Stimulated activated naive CD8-positive, alpha-beta T cell treated with anti-CD3 and anti-CD28 coated beads, Interleukin-15, Interleukin-2, amounts not matched to agents 100 ng/mL and 50 ng/mL, for 24 hours (primary cell): Measurements from ENCODE around the gene PPP1R36.
"Not testable (repeated sequence)": the region's sequence is repeated elsewhere in the genome, so short reads cannot be mapped to it uniquely, and the experiment has no call there.

Source experiments
- H3K27ac Mint-ChIP-seq: one replicate; pipeline ENCODE4 v1.8.0; 2021; ENCODE audit warnings: mild to moderate bottlenecking, mixed read lengths
- H3K27me3 Mint-ChIP-seq: one replicate; pipeline ENCODE4 v1.8.0; 2021; ENCODE audit warnings: mixed read lengths
- H3K36me3 Mint-ChIP-seq: one replicate; pipeline ENCODE4 v1.8.0; 2021; ENCODE audit warnings: low read depth, mixed read lengths
- H3K4me1 Mint-ChIP-seq: one replicate; pipeline ENCODE4 v1.8.0; 2021; ENCODE audit warnings: low read depth, mixed read lengths
- H3K4me3 Mint-ChIP-seq: one replicate; pipeline ENCODE4 v1.8.0; 2021; ENCODE audit warnings: mild to moderate bottlenecking, mixed read lengths
- H3K9me3 Mint-ChIP-seq: one replicate; pipeline ENCODE4 v1.8.0; 2021; ENCODE audit warnings: mixed read lengths

The PPP1R36 gene

DNA sequence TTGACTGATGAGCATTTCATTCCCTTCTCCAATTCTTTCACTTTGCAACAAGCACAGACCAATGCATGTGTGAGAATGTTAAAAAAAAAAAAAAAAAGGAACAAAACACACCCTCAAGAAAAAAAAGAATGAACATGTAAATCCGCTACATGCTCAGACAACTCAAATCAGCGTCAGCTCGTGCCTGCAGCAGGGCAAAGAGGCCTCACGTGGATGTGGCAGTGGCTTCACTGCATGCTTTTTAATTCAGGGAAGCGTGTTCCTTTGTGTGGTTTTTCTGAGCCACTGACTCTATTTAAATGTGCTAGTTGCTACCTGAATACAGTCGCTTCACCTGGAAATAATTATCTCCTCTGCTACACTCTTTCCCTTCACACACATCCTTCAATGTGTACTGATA is 55.1 kb downstream of the PPP1R36 start:
- Mint-ChIP-seq H3K4me1 (no peaks in the 10 kb centered on the region), H3K4me3 (no peak overlapping the region), H3K36me3 (no peaks in the 10 kb centered on the region), H3K9me3 (no peaks in the 10 kb centered on the region), H3K27ac (no peak overlapping the region), H3K27me3 (peaks cover 30% of the 10 kb centered on the region)

DNA sequence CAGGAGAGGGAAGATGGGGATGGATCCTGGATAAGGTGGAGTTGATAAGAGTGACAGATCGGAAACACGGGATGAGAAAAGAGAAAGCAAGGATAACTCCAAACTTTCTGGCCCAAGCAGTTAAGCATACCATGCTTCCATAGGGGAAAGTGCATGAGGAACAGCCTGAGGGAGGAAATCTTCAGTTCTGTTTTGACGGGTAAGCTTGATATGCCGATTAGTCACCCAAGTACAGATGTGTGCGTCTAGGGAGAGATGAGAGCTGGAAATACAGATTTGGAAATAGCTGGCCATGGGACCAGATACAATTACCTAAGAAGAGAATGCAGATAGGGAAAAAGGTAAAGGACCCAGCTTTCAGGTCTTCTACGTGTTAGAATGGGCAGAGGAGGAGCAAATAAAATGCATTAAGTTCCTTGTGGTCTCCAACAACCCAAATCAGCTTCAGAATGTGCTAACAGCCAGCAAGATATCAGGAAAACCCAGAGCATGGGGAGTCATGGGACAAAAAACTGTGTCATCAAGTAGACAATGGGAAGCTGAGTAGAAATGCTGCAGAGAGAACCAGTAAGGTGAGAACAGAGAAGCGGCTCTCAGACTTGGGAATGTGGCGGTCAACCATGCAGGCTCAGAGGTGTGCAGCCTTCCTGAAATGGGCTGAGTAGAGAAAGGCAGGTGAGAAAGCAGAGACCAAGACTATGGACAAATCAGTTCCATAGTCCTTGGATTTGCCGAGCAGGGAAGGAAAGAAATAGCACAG is 56.3 kb downstream of the PPP1R36 start:
- Mint-ChIP-seq H3K36me3 (no peaks in the 10 kb centered on the region), H3K9me3 (no peaks in the 10 kb centered on the region), H3K27ac (no peak overlapping the region), H3K4me3 (no peak overlapping the region), H3K27me3 (peaks cover 22% of the 10 kb centered on the region), H3K4me1 (no peaks in the 10 kb centered on the region)

GRCh38 chr14:64610049-64610746 is 60.4 kb downstream of the PPP1R36 start:
- Mint-ChIP-seq H3K27ac (no peak overlapping the region), H3K4me1 (no peaks in the 10 kb centered on the region), H3K36me3 (no peaks in the 10 kb centered on the region), H3K4me3 (no peak overlapping the region), H3K9me3 (no peaks in the 10 kb centered on the region), H3K27me3 (peaks cover 11% of the 10 kb centered on the region)

- Mint-ChIP-seq H3K27me3 (peaks cover under 1% of the 10 kb centered on the region), H3K27ac (no peak overlapping the region), H3K4me3 (no peak overlapping the region), H3K9me3 (no peaks in the 10 kb centered on the region), H3K36me3 (no peaks in the 10 kb centered on the region), H3K4me1 (no peaks in the 10 kb centered on the region)
These were observed 61.7 kb downstream of the PPP1R36 start for GRCh38 chr14:64611358-64612020.

DNA sequence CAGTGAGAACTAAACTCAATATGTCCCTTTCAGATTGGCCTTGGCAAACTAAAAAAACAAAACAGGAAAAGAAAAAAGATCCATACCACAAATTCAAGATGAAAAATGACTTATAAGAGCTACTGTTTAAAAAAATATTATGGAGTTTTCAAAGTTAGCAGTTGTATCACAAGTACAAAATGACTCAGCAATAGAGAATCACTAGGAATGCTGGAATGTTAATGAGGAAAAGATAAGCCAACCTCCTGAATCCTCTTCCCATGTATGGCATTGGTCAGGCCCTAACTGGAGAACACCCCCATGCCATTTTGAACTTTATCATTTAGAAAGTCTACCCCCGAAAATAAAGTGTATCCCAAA is 62.2 kb downstream of the PPP1R36 start:
- H3K27ac Mint-ChIP-seq, result no peak overlapping the region
- no peaks in the 10 kb centered on the region for H3K36me3 Mint-ChIP-seq
- H3K27me3 Mint-ChIP-seq, result no peaks in the 10 kb centered on the region
- H3K4me1 Mint-ChIP-seq, result no peaks in the 10 kb centered on the region
- no peaks in the 10 kb centered on the region for H3K9me3 Mint-ChIP-seq
- no peak overlapping the region for H3K4me3 Mint-ChIP-seq

GRCh38 chr14:64612971-64613666 is 63.4 kb downstream of the PPP1R36 start:
- H3K4me3 Mint-ChIP-seq, result no peak overlapping the region
- no peaks in the 10 kb centered on the region for H3K9me3 Mint-ChIP-seq
- no peaks in the 10 kb centered on the region for H3K36me3 Mint-ChIP-seq

DNA sequence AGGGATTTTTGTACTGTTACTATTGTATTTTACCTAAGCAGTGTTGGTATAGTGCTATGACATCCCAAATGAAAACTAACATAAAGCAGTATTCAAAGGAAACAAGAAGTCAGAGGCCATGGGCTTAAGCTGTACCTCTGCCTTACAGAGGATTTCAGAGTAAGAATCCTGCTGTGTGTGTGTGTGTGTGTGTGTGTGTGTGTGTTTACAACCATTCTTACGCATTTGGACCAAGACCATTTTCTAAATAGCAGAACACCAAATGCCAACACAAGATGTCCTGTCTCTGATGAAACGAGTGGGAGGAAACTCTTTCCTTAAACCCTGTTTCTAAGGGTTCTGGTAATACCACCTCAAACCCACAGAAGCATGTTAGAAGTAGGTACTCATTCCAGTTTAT is 64.4 kb downstream of the PPP1R36 start:
- Mint-ChIP-seq H3K27me3 (no peaks in the 10 kb centered on the region), H3K36me3 (no peaks in the 10 kb centered on the region), H3K4me1 (no peaks in the 10 kb centered on the region), H3K27ac (no peak overlapping the region), H3K9me3 (no peaks in the 10 kb centered on the region), H3K4me3 (no peak overlapping the region)

More at GRCh38 chr14:64612971-64613666, 63.4 kb downstream of the PPP1R36 start:
- Mint-ChIP-seq H3K27me3 (no peaks in the 10 kb centered on the region), H3K27ac (no peak overlapping the region), H3K4me1 (no peaks in the 10 kb centered on the region)

- no peak overlapping the region for H3K4me3 Mint-ChIP-seq
- no peak overlapping the region for H3K27ac Mint-ChIP-seq
- no peaks in the 10 kb centered on the region for H3K9me3 Mint-ChIP-seq
- no peaks in the 10 kb centered on the region for H3K4me1 Mint-ChIP-seq
- H3K27me3 Mint-ChIP-seq, result no peaks in the 10 kb centered on the region
- no peaks in the 10 kb centered on the region for H3K36me3 Mint-ChIP-seq
These were observed 65.1 kb downstream of the PPP1R36 start for GRCh38 chr14:64614805-64615391.

- H3K27ac Mint-ChIP-seq, H3K9me3 Mint-ChIP-seq, H3K27me3 Mint-ChIP-seq, H3K4me1 Mint-ChIP-seq, H3K36me3 Mint-ChIP-seq, H3K4me3 Mint-ChIP-seq: not testable (repeated sequence)
These were observed 68.2 kb downstream of the PPP1R36 start for GRCh38 chr14:64617872-64618408.

DNA sequence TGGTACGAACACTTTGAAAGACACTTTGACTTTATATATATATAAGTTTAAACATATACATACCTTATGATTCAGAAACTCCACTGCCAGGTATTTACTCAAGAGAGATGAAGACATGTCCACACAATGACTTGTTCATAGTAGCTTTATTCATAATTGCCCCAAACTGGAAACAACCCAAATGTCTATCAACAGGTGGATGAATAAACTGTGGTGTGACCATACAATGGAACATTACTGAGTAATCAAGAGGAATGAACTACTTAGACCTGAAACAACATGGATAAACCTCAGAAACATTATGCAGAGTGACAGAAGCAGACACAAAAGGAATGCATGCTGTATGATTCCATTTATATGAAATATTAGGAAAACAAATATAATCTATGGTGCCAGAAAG is 71.1 kb downstream of the PPP1R36 start:
- H3K27ac Mint-ChIP-seq, result no peak overlapping the region
- no peak overlapping the region for H3K4me3 Mint-ChIP-seq
- H3K4me1 Mint-ChIP-seq, result no peaks in the 10 kb centered on the region
- H3K36me3 Mint-ChIP-seq, result no peaks in the 10 kb centered on the region
- H3K9me3 Mint-ChIP-seq, result no peaks in the 10 kb centered on the region
- no peaks in the 10 kb centered on the region for H3K27me3 Mint-ChIP-seq

GRCh38 chr14:64623554-64624165 is 73.9 kb downstream of the PPP1R36 start:
- Mint-ChIP-seq H3K4me3 (no peak overlapping the region), H3K27me3 (no peaks in the 10 kb centered on the region), H3K27ac (no peak overlapping the region), H3K4me1 (no peaks in the 10 kb centered on the region), H3K9me3 (no peaks in the 10 kb centered on the region), H3K36me3 (no peaks in the 10 kb centered on the region)

DNA sequence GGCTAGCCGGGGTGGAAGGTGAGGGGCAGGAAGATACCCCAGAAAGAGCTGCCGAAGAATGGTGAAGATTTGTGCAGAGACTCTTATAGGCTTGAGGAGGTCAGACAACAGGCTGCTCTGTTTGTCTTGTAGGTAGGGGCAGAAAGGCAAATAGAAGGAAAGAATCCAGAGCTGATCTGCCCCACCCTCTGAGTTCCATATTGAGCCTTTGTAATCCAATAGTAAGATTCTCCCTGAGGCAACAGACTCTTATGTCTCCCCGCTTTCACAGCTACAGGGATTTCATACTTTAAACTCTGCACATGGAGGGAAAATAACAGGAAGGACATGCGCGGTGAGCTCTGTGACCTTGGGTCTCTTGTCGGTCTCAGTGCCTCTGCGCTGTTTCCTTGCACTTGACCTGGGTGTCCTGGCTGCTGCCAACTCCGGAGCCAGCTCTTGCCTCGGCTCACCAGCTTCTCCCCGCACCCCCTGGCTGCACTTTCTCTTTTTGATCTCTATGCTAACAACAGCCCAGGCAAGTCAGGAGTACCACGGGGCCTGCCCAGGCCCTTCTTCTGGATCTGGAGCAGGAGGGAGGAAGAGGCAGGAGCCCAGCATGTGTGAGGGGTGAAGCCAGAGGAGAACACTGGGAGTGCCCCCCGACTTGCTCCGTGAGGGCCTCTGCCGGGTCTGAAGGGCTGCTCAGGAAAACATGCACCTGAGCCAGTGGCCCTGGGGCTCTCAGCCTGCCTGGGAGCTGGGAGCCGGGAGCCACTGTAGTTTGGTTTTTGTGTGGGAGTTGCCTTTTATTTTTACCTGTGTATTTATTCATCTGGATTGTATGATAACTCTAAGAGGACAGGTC is 75.8 kb downstream of the PPP1R36 start:
- peaks cover 3% of the 10 kb centered on the region for H3K27me3 Mint-ChIP-seq
- H3K4me3 Mint-ChIP-seq, result no peak overlapping the region
- no peaks in the 10 kb centered on the region for H3K36me3 Mint-ChIP-seq
- H3K27ac Mint-ChIP-seq, result no peak overlapping the region
- H3K4me1 Mint-ChIP-seq, result no peaks in the 10 kb centered on the region
- H3K9me3 Mint-ChIP-seq, result no peaks in the 10 kb centered on the region

- Mint-ChIP-seq H3K4me3 (no peak overlapping the region), H3K36me3 (no peaks in the 10 kb centered on the region), H3K9me3 (no peaks in the 10 kb centered on the region), H3K4me1 (no peaks in the 10 kb centered on the region), H3K27me3 (peaks cover 3% of the 10 kb centered on the region), H3K27ac (no peak overlapping the region)
These were observed 79.2 kb downstream of the PPP1R36 start for GRCh38 chr14:64628940-64629408.
